Measurements from ENCODE around the gene PRUNE2. TPM values are rescaled to one million over a fixed set of nuclear protein-coding genes. Genes with fewer than 3 reads are reported as not detected.

The PRUNE2 gene
- total and polyA plus RNA-seq, 4 donors: 3.8 to 18.1 (median 7.8) TPM

- H3K27ac ChIP-seq (ENCODE audit: low read depth in 1 of 2, low read length in 1 of 2): no peak overlapping the region
- no peak overlapping the region for H3K4me3 ChIP-seq
- ATAC-seq (ENCODE audit: insufficient read depth, low FRiP score) (no peak), DNase-seq (no peak)
- no peak for TF ChIP-seq CTCF (IDR thresholded peaks at IDR 0.05; ENCODE audit: control extremely low read depth, extremely low read depth)
- H3K9me3 ChIP-seq (ENCODE audit: control insufficient read depth in 4 of 4, insufficient read depth in 3 of 4, low read length in 3 of 4): no peaks in the 10 kb centered on the region
- peaks cover 0 to 7% (median 0%) of the 10 kb centered on the region in 5 donors for H3K4me1 ChIP-seq (ENCODE audit: control insufficient read depth in 5 of 5, insufficient read depth in 5 of 5, low read length in 5 of 5)
- H3K36me3 ChIP-seq (ENCODE audit: control insufficient read depth in 4 of 4, insufficient read depth in 4 of 4, low read length in 4 of 4): no peaks in the 10 kb centered on the region
- 17 to 35% methylated on average over 4 of the region's 4 CpGs for WGBS, 2 donors
- no peaks in the 10 kb centered on the region for H3K27me3 ChIP-seq (ENCODE audit: control insufficient read depth in 3 of 3, insufficient read depth in 3 of 3, low read length in 2 of 3)
- H3K9ac ChIP-seq (ENCODE audit: insufficient read depth in 1 of 2, low read length in 2 of 2): no peak overlapping the region
Measured at GRCh38 chr9:76725011-76725546, 180.8 kb downstream of the PRUNE2 start.

GRCh38 chr9:76720245-76720644 is 185.7 kb downstream of the PRUNE2 start:
- WGBS, 2 donors: 63 to 78% methylated on average over 3 of the region's 3 CpGs
- Histone ChIP-seq H3K27ac (ENCODE audit: low read depth in 1 of 2, low read length in 1 of 2) (no peak overlapping the region), H3K4me1 (ENCODE audit: control insufficient read depth in 5 of 5, insufficient read depth in 5 of 5, low read length in 5 of 5) (peaks cover 0 to 6% (median 0%) of the 10 kb centered on the region in 5 donors), H3K9me3 (ENCODE audit: control insufficient read depth in 4 of 4, insufficient read depth in 3 of 4, low read length in 3 of 4) (no peaks in the 10 kb centered on the region), H3K4me3 (no peak overlapping the region), H3K36me3 (ENCODE audit: control insufficient read depth in 4 of 4, insufficient read depth in 4 of 4, low read length in 4 of 4) (no peaks in the 10 kb centered on the region), H3K27me3 (ENCODE audit: control insufficient read depth in 3 of 3, insufficient read depth in 3 of 3, low read length in 2 of 3) (no peaks in the 10 kb centered on the region), H3K9ac (ENCODE audit: insufficient read depth in 1 of 2, low read length in 2 of 2) (no peak overlapping the region)
- DNase-seq (no peak), ATAC-seq (ENCODE audit: insufficient read depth, low FRiP score) (no peak)
- TF ChIP-seq CTCF (IDR thresholded peaks at IDR 0.05; ENCODE audit: control extremely low read depth, extremely low read depth): no peak

- no peak overlapping the region for H3K27ac ChIP-seq (ENCODE audit: low read depth in 1 of 2, low read length in 1 of 2)
- H3K36me3 ChIP-seq (ENCODE audit: control insufficient read depth in 4 of 4, insufficient read depth in 4 of 4, low read length in 4 of 4): no peaks in the 10 kb centered on the region
- WGBS, 2 donors: 74 to 85% methylated on average over 4 of the region's 4 CpGs
- no peaks in the 10 kb centered on the region for H3K4me1 ChIP-seq (ENCODE audit: control insufficient read depth in 5 of 5, insufficient read depth in 5 of 5, low read length in 5 of 5)
- no peaks in the 10 kb centered on the region for H3K9me3 ChIP-seq (ENCODE audit: control insufficient read depth in 4 of 4, insufficient read depth in 3 of 4, low read length in 3 of 4)
- no peak overlapping the region for H3K9ac ChIP-seq (ENCODE audit: insufficient read depth in 1 of 2, low read length in 2 of 2)
- TF ChIP-seq CTCF (IDR thresholded peaks at IDR 0.05; ENCODE audit: control extremely low read depth, extremely low read depth): no peak
- DNase-seq: no peak
- ATAC-seq (ENCODE audit: insufficient read depth, low FRiP score): no peak
- H3K27me3 ChIP-seq (ENCODE audit: control insufficient read depth in 3 of 3, insufficient read depth in 3 of 3, low read length in 2 of 3): no peaks in the 10 kb centered on the region
- no peak overlapping the region for H3K4me3 ChIP-seq
Measured at GRCh38 chr9:76718166-76718565, 187.7 kb downstream of the PRUNE2 start.

- DNase-seq (no peak), ATAC-seq (ENCODE audit: insufficient read depth, low FRiP score) (no peak)
- TF ChIP-seq CTCF (IDR thresholded peaks at IDR 0.05; ENCODE audit: control extremely low read depth, extremely low read depth): no peak
- Histone ChIP-seq H3K9ac (ENCODE audit: insufficient read depth in 1 of 2, low read length in 2 of 2) (no peak overlapping the region), H3K27ac (ENCODE audit: low read depth in 1 of 2, low read length in 1 of 2) (no peak overlapping the region), H3K4me3 (no peak overlapping the region), H3K36me3 (ENCODE audit: control insufficient read depth in 4 of 4, insufficient read depth in 4 of 4, low read length in 4 of 4) (no peaks in the 10 kb centered on the region), H3K27me3 (ENCODE audit: control insufficient read depth in 3 of 3, insufficient read depth in 3 of 3, low read length in 2 of 3) (no peaks in the 10 kb centered on the region), H3K9me3 (ENCODE audit: control insufficient read depth in 4 of 4, insufficient read depth in 3 of 4, low read length in 3 of 4) (no peaks in the 10 kb centered on the region), H3K4me1 (ENCODE audit: control insufficient read depth in 5 of 5, insufficient read depth in 5 of 5, low read length in 5 of 5) (no peaks in the 10 kb centered on the region)
- WGBS, 2 donors: 39 to 50% methylated on average over 5 of the region's 5 CpGs
Measured at GRCh38 chr9:76717613-76718012, 188.3 kb downstream of the PRUNE2 start.
